Pancreas (tissue), 10 donors: ENCODE data around the gene ZNF382. TPM values are rescaled to one million over a fixed set of nuclear protein-coding genes. Genes with fewer than 3 reads are reported as not detected.

Experiments
- ATAC-seq, 4 donors: fragments of 200-7000 bp; cut with Tn5 transposase; one replicate each; pipeline versions ENCODE4 v1.8.0 to v1.9.1; 2020; ENCODE audit warnings: mild to moderate bottlenecking in 4 of 4, moderate library complexity in 4 of 4
- DNase-seq, 6 donors: peaks; one replicate each; pipeline ENCODE4 v3.0.0-alpha.2; 2020
- FAIRE-seq: peaks from 2 replicates; lab custom pipeline; 2012; peaks lifted over from hg19 to GRCh38; lab: Jason Lieb, UNC
- H3K27ac ChIP-seq, 4 donors: fragments of 200-600 bp; sonication (generic); 1 replicate in 3 of 4; 2 replicates in 1 of 4; pipeline versions ENCODE4 v1.5.0 to v1.8.0; 2020
- H3K27me3 ChIP-seq, 4 donors: fragments of 200-600 bp; one replicate each; pipeline ENCODE4 v1.8.0; 2021
- H3K36me3 ChIP-seq, 3 donors: fragments of 200-600 bp; sonication (generic) in 1 of 3; one replicate each; pipeline versions ENCODE4 v1.5.0 to v1.8.0; 2020 to 2021
- H3K4me1 ChIP-seq, 3 donors: fragments of 200-600 bp; one replicate each; pipeline ENCODE4 v1.8.0; 2021
- H3K4me3 ChIP-seq, 4 donors: fragments of 200-600 bp; sonication (generic) in 2 of 4; one replicate each; pipeline versions ENCODE4 v1.5.0 to v1.8.0; 2020 to 2021
- H3K9me3 ChIP-seq, 4 donors: fragments of 200-600 bp; one replicate each; pipeline ENCODE4 v1.8.0; 2021
- WGBS, 2 donors: extraction: QIAGEN DNeasy Blood & Tissue Kit; methylation state at CpG; one replicate each; pipeline ENCODE4 v1.1.7; 2013; 5-methylcytosine and 5-hydroxymethylcytosine counted together
- intact Hi-C, 3 donors: fragments of 100-400 bp; cut with DNase I; formaldehyde crosslinking; loops; one replicate each; pipeline versions ENCODE4 v1.11.1 to v1.14.2; 2022
- polyA plus RNA-seq, 2 donors: library from polyadenylated mRNA; stranded (reverse); fragments of 200-250 nt; gene quantifications; one replicate each; pipeline ENCODE4 v1.2.3, GENCODE V29; 2013
- total RNA-seq, 6 donors: library from RNA; stranded (reverse); fragmentation: NEBNext Ultra II Directional in 4 of 6; extraction: Animal tissue kit (Norgen Biotek cat#: 25700) in 4 of 6; gene quantifications; one replicate each; pipeline versions ENCODE4 v1.2.1 to v1.2.4, GENCODE V29; 2021 to 2023
- TF ChIP-seq, protein P1 (sequence below), 4 donors: fragments of 200-600 bp; sonication (generic) in 3 of 4; IDR thresholded peaks; one replicate each; pipeline versions ENCODE4 v1.5.0 to v1.8.0; 2021; ENCODE audit warnings: antibody characterized with exemption in 4 of 4
- donor health status: healthy with polysubstance abuse.
- donor health status: DM: no; HTN: no; CAD: no; lungs with moderate emphysema.
- donor health status: DM: no; HTN: no; CAD: no.
- donor health status: control.
- donor health status: control.
- donor health status: Bipolar disorder and iron deficiency.
- donor health status: DM: yes; HTN: yes; CAD: no.
- donor health status: DM: no; HTN: no; CAD: no.
- donor health status: DM: no; HTN: no; CAD: no.
- donor health status: DM: yes; HTN: yes; CAD: no.

The ZNF382 gene
- total and polyA plus RNA-seq, 8 donors: 1.3 to 5.4 (median 2.1) TPM

- Histone ChIP-seq H3K27ac (no peak overlapping the region), H3K36me3 (peaks cover 0 to 32% (median 5%) of the 10 kb centered on the region in 3 donors), H3K4me1 (no peaks in the 10 kb centered on the region), H3K27me3 (no peaks in the 10 kb centered on the region), H3K4me3 (no peak overlapping the region), H3K9me3 (peaks cover 0 to 34% (median 9%) of the 10 kb centered on the region in 4 donors)
- FAIRE-seq (no peak), ATAC-seq (no peak), DNase-seq (no peak)
- intact Hi-C loops: no loop called here
- WGBS, 2 donors: 92 to 96% methylated on average over 5 of the region's 5 CpGs
- TF ChIP-seq, protein P1, sequence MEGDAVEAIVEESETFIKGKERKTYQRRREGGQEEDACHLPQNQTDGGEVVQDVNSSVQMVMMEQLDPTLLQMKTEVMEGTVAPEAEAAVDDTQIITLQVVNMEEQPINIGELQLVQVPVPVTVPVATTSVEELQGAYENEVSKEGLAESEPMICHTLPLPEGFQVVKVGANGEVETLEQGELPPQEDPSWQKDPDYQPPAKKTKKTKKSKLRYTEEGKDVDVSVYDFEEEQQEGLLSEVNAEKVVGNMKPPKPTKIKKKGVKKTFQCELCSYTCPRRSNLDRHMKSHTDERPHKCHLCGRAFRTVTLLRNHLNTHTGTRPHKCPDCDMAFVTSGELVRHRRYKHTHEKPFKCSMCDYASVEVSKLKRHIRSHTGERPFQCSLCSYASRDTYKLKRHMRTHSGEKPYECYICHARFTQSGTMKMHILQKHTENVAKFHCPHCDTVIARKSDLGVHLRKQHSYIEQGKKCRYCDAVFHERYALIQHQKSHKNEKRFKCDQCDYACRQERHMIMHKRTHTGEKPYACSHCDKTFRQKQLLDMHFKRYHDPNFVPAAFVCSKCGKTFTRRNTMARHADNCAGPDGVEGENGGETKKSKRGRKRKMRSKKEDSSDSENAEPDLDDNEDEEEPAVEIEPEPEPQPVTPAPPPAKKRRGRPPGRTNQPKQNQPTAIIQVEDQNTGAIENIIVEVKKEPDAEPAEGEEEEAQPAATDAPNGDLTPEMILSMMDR (IDR thresholded peaks at IDR 0.05): no peak
Observed at GRCh38 chr19:36638862-36639510, 33.9 kb downstream of the ZNF382 start.

GRCh38 chr19:36646746-36647145, 41.6 kb downstream of the ZNF382 start:
- H3K36me3 ChIP-seq: peaks cover 0 to 58% (median 22%) of the 10 kb centered on the region in 3 donors
- intact Hi-C loops: no loop called here

GRCh38 chr19:36652958-36653357, 47.8 kb downstream of the ZNF382 start:
- Histone ChIP-seq H3K36me3 (peaks cover 0 to 79% (median 34%) of the 10 kb centered on the region in 3 donors), H3K9me3 (peaks cover 0 to 17% (median 0%) of the 10 kb centered on the region in 4 donors), H3K4me1 (no peaks in the 10 kb centered on the region), H3K4me3 (no peak overlapping the region), H3K27ac (no peak overlapping the region), H3K27me3 (no peaks in the 10 kb centered on the region)
- TF ChIP-seq, protein P1 (IDR thresholded peaks at IDR 0.05): no peak
- FAIRE-seq (no peak), DNase-seq (no peak), ATAC-seq (no peak)
- 97 to 98% methylated on average over 1 of the region's 1 CpG for WGBS, 2 donors
- intact Hi-C loops: no loop called here

More at GRCh38 chr19:36646746-36647145, 41.6 kb downstream of the ZNF382 start:
- no peak overlapping the region for H3K4me3 ChIP-seq
- H3K27ac ChIP-seq: no peak overlapping the region
- H3K27me3 ChIP-seq: no peaks in the 10 kb centered on the region
- ATAC-seq (no peak), FAIRE-seq (no peak), DNase-seq (no peak)
- H3K9me3 ChIP-seq: peaks cover 0 to 25% (median 4%) of the 10 kb centered on the region in 4 donors
- 83 to 90% methylated on average over 2 of the region's 2 CpGs for WGBS, 2 donors
- no peaks in the 10 kb centered on the region for H3K4me1 ChIP-seq
- TF ChIP-seq, protein P1 (IDR thresholded peaks at IDR 0.05): no peak

- H3K9me3 ChIP-seq: no peaks in the 10 kb centered on the region
- no peaks in the 10 kb centered on the region for H3K27me3 ChIP-seq
- 43 to 50% methylated on average over 14 of the region's 14 CpGs for WGBS, 2 donors
- intact Hi-C loops: no loop called here
- peaks cover 0 to 10% (median 0%) of the 10 kb centered on the region in 3 donors for H3K36me3 ChIP-seq
- TF ChIP-seq, protein P1 (IDR thresholded peaks at IDR 0.05): no peak
- H3K4me1 ChIP-seq: peaks cover 0 to 7% (median 0%) of the 10 kb centered on the region in 3 donors
- ATAC-seq: no peak
- no peak overlapping the region for H3K27ac ChIP-seq
- peak overlapping the region; percentile 49 to 66 (median 64) for H3K4me3 ChIP-seq
- DNase-seq: no peak
- no peak for FAIRE-seq
Observed at GRCh38 chr19:36665832-36666231, 60.7 kb downstream of the ZNF382 start.

GRCh38 chr19:36668646-36669045, 63.5 kb downstream of the ZNF382 start:
- Histone ChIP-seq H3K4me3 (no peak overlapping the region), H3K4me1 (peaks cover 0 to 7% (median 0%) of the 10 kb centered on the region in 3 donors), H3K27ac (no peak overlapping the region), H3K27me3 (no peaks in the 10 kb centered on the region), H3K36me3 (peaks cover 0 to 9% (median 0%) of the 10 kb centered on the region in 3 donors), H3K9me3 (no peaks in the 10 kb centered on the region)
- no peak for DNase-seq
- 70 to 74% methylated on average over 2 of the region's 2 CpGs for WGBS, 2 donors
- no peak for FAIRE-seq
- TF ChIP-seq, protein P1 (IDR thresholded peaks at IDR 0.05): no peak
- ATAC-seq: no peak
- intact Hi-C loops: no loop called here
